Superior temporal gyrus (tissue), 1 donor: ENCODE results near the gene SPEN.
A peak's percentile ranks its signal among the peaks of the same experiment; 100 is the strongest.

Source experiments
- DNase-seq: peaks from one replicate; pipeline ENCODE4 v3.0.0-alpha.2; 2016; ENCODE audit errors: extremely low spot score

The SPEN gene

GRCh38 chr1:15934211-15935055, 86.9 kb downstream of the SPEN start:
- DNase-seq, result no peak

GRCh38 chr1:15935056-15935950, 87.8 kb downstream of the SPEN start:
- DNase-seq, result no peak

GRCh38 chr1:15936025-15936424, 88.5 kb downstream of the SPEN start:
- no peak for DNase-seq

GRCh38 chr1:15937146-15937545, 89.6 kb downstream of the SPEN start:
- no peak for DNase-seq

- no peak for DNase-seq
These were observed 90.2 kb downstream of the SPEN start for GRCh38 chr1:15937706-15938168.

GRCh38 chr1:15938628-15939161, 91.2 kb downstream of the SPEN start:
- DNase-seq, result no peak

- peak; percentile 50 for DNase-seq
These were observed 91.9 kb downstream of the SPEN start for GRCh38 chr1:15939181-15940109.

GRCh38 chr1:15940110-15941043, 92.9 kb downstream of the SPEN start:
- no peak for DNase-seq

- no peak for DNase-seq
These were observed 93.7 kb downstream of the SPEN start for GRCh38 chr1:15941044-15941840.

- DNase-seq, result no peak
These were observed 94.6 kb downstream of the SPEN start for GRCh38 chr1:15941899-15942660.

GRCh38 chr1:15942661-15943327, 95.3 kb downstream of the SPEN start:
- no peak for DNase-seq

- no peak for DNase-seq
These were observed 96.0 kb downstream of the SPEN start for GRCh38 chr1:15943328-15943991.

GRCh38 chr1:15943992-15944307, 96.4 kb downstream of the SPEN start:
- no peak for DNase-seq

GRCh38 chr1:15944308-15945010, 97.0 kb downstream of the SPEN start:
- DNase-seq, result no peak

- DNase-seq, result no peak
These were observed 97.7 kb downstream of the SPEN start for GRCh38 chr1:15945011-15945831.

GRCh38 chr1:15945832-15946448, 98.4 kb downstream of the SPEN start:
- DNase-seq, result no peak
